Measurements from ENCODE around the gene PATE4.

DNA sequence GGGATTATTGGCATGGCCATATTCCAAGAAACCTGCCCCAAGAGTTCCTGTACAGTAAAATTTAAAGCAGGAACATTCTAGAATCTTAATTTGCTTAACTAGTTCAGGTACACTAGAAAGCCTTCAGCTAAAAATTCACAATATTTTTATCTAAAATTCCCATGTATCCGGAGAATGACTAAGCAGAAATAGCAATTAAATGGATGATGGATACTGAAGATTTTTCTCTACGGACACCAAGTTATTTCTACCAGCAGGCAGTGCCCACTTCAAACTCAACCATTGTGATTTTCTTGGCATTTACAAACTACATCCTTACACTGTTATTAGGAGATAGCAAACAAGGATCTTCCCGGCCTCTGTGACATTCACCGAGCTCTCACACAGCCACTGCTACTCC lies 42.3 kb upstream of the PATE4 start:
- TF ChIP-seq, protein P1, sequence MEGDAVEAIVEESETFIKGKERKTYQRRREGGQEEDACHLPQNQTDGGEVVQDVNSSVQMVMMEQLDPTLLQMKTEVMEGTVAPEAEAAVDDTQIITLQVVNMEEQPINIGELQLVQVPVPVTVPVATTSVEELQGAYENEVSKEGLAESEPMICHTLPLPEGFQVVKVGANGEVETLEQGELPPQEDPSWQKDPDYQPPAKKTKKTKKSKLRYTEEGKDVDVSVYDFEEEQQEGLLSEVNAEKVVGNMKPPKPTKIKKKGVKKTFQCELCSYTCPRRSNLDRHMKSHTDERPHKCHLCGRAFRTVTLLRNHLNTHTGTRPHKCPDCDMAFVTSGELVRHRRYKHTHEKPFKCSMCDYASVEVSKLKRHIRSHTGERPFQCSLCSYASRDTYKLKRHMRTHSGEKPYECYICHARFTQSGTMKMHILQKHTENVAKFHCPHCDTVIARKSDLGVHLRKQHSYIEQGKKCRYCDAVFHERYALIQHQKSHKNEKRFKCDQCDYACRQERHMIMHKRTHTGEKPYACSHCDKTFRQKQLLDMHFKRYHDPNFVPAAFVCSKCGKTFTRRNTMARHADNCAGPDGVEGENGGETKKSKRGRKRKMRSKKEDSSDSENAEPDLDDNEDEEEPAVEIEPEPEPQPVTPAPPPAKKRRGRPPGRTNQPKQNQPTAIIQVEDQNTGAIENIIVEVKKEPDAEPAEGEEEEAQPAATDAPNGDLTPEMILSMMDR (IDR thresholded peaks at IDR 0.05) = no peak
- no peak for TF ChIP-seq POLR2A (IDR thresholded peaks at IDR 0.05)
- no peak for TF ChIP-seq POLR2AphosphoS5 (IDR thresholded peaks at IDR 0.05)

Data from prostate gland (tissue), 2 donors.